K562 (cell line): Measurements from ENCODE around the gene PGBD4. TPM values are rescaled to one million over a fixed set of nuclear protein-coding genes. Genes with fewer than 3 reads are reported as not detected.

ENCODE experiments used
- ARID1B ChIP-seq: fragments of 450-650 bp; IDR thresholded peaks from 2 replicates; pipeline ENCODE4 v1.6.1; 2016; ENCODE audit warnings: antibody characterized with exemption, mild to moderate bottlenecking, inconsistent platforms
- CEBPG ChIP-seq, 3 experiments: fragments of 200-800 bp in 1 of 3; sonication (Bioruptor generic) in 1 of 3; sonication (generic) in 1 of 3; formaldehyde crosslinking in 1 of 3; IDR thresholded peaks in 2 of 3; conservative IDR thresholded peaks in 1 of 3; 2 replicates each; pipeline versions ENCODE4 v1.6.1 to v1.8.0; 2016 to 2022; ENCODE audit warnings: missing compliant biosample characterization in 2 of 3, missing genetic modification characterization in 2 of 3, mild to moderate bottlenecking in 1 of 3, missing genetic modification reagents in 1 of 3
- FOXK1 ChIP-seq: sonication (generic); formaldehyde crosslinking; IDR thresholded peaks from 2 replicates; pipeline ENCODE4 v1.8.0; 2022; ENCODE audit warnings: missing genetic modification reagents, mild to moderate bottlenecking, borderline replicate concordance
- GATA2 ChIP-seq: sonication (generic); formaldehyde crosslinking; IDR thresholded peaks from 2 replicates; pipeline ENCODE4 v1.4.0; 2020; ENCODE audit warnings: mild to moderate bottlenecking, missing genetic modification reagents
- HMG20A ChIP-seq: fragments of 450-650 bp; formaldehyde crosslinking; conservative IDR thresholded peaks from 2 replicates; pipeline ENCODE4 v1.4.0; 2020; ENCODE audit warnings: mild to moderate bottlenecking, mixed read lengths
- MCM3 ChIP-seq: fragments of 450-650 bp; IDR thresholded peaks from 2 replicates; pipeline ENCODE4 v1.6.1; 2016
- PHB2 ChIP-seq: fragments of 450-650 bp; IDR thresholded peaks from 2 replicates; pipeline ENCODE4 v1.6.1; 2017; ENCODE audit warnings: low read depth
- POLR3G ChIP-seq: IDR thresholded peaks from 2 replicates; pipeline ENCODE4 v1.6.1; 2011; ENCODE audit not compliant: insufficient read length, insufficient replicate concordance; ENCODE audit errors: extremely low read depth
- RB1 ChIP-seq: fragments of 450-650 bp; IDR thresholded peaks from 2 replicates; pipeline ENCODE4 v1.6.1; 2017; ENCODE audit warnings: low read depth, mild to moderate bottlenecking
- TAL1 ChIP-seq: fragments of 450-650 bp; IDR thresholded peaks from 2 replicates; pipeline ENCODE4 v1.6.1; 2016; ENCODE audit warnings: mild to moderate bottlenecking
- ZNF175 ChIP-seq: fragments of 200-800 bp; sonication (Bioruptor generic); IDR thresholded peaks from 2 replicates; pipeline ENCODE4 v1.6.1; 2016; ENCODE audit warnings: low read depth, mild to moderate bottlenecking, missing genetic modification characterization, missing compliant biosample characterization
- ZNF232 ChIP-seq: sonication (generic); formaldehyde crosslinking; IDR thresholded peaks from 2 replicates; pipeline ENCODE4 v1.8.0; 2022; ENCODE audit warnings: mild to moderate bottlenecking, missing genetic modification reagents
- polyA plus RNA-seq, 8 experiments: library from polyadenylated mRNA; depleted of rRNA in 4 of 8; stranded (reverse) in 5 of 8; unstranded in 3 of 8; fragments of >200 nt; fragmentation: Nextera tagmentation in 2 of 8; fragmentation: Illumina TruSeq in 1 of 8; extraction: Ambion mirVana in 2 of 8; extraction: Trizol in 1 of 8; gene quantifications; 2 replicates each; pipeline versions ENCODE4 v1.2.1 to v1.2.3, GENCODE V29; 2011 to 2014; ENCODE audit warnings: inconsistent platforms in 1 of 8, missing spikeins in 1 of 8
- total RNA-seq, 7 experiments: library from RNA; depleted of rRNA in 6 of 7; stranded (reverse); fragments of >200 nt in 6 of 7; fragmentation: Illumina TruSeq in 2 of 7; extraction: Trizol in 2 of 7; gene quantifications; 2 replicates each; pipeline versions ENCODE4 v1.2.1 to v1.2.3, GENCODE V29; 2011 to 2021; ENCODE audit warnings: low replicate concordance in 1 of 7
- TF ChIP-seq, protein P1 (sequence below): fragments of 250-450 bp; sonication (Bioruptor Pico); IDR thresholded peaks from 2 replicates; pipeline ENCODE4 v1.8.0; 2022; ENCODE audit warnings: inconsistent platforms
- TF ChIP-seq, protein P2 (sequence below): fragments of 250-450 bp; sonication (Bioruptor Pico); IDR thresholded peaks from 2 replicates; pipeline ENCODE4 v1.4.0; 2020
- TF ChIP-seq, protein P3 (sequence below): fragments of 450-650 bp; IDR thresholded peaks from 2 replicates; pipeline ENCODE4 v1.6.1; 2016; ENCODE audit warnings: mild to moderate bottlenecking
- TF ChIP-seq, protein P4 (sequence below): sonication (generic); formaldehyde crosslinking; IDR thresholded peaks from 2 replicates; pipeline ENCODE4 v1.8.0; 2023; ENCODE audit warnings: missing genetic modification reagents, mild to moderate bottlenecking, borderline replicate concordance

The PGBD4 gene
- total and polyA plus RNA-seq, 9 of the 15 experiments (the other 6 are each of a cell fraction or from before 2014, with no cell fraction given) = 2.1 to 4.9 (median 2.7) TPM

DNA sequence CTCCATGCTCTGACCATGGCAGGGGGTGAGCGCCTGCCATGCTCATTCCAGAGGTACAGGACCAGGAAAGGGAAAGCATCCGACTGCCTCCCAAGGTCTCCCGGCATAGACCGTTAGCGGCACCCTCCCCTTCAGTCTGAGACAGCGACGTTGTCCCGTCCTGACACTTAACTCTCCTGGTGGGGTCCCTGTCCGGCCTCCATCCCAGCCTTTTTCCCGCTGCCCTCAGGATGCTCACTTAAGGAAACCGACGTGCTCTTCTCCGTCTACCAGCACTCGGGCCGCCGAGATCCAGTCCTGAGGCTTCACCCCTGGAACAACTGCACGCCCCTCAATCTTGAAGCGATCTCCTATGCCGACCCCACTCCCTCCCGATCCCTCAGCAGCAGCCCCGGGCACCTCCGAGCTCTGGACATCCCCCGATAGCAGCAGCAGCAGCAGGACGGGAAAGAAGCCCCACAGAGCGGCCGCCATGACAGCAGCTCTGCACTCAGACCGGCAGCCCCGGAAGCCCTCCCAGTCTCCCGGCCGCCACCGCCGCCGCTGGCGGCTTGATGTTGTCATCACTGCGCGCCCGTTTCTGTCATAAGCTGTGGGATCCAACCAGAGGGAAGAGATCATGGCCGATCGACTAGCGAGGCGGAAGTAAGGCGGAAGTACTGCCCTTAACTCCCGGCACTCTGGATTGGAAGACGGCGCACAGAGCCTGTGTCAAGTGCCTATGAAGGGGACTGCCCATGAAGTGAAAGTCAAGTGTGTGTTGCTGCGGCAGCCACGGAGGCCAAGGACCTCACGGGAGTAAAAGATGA is at the start of gene PGBD4, which contains the start of gene EMC7 (continued):
- no peak for TF ChIP-seq CEBPG (CRISPR knock-in tag; IDR thresholded peaks at IDR 0.05)
- TF ChIP-seq CEBPG (tag; conservative IDR thresholded peaks at IDR 0.05 in 1 of 2, IDR thresholded peaks at IDR 0.05 in 1 of 2) = no peak
- peak; percentile 41; the same call in 1 of the 2 replicates for TF ChIP-seq RB1
- TF ChIP-seq FOXK1 (CRISPR knock-in tag) = peak; percentile 91; the same call in 1 of the 2 replicates
- TF ChIP-seq PHB2 = no peak
- TF ChIP-seq HMG20A (CRISPR knock-in tag) = no peak
- TF ChIP-seq, protein P1, sequence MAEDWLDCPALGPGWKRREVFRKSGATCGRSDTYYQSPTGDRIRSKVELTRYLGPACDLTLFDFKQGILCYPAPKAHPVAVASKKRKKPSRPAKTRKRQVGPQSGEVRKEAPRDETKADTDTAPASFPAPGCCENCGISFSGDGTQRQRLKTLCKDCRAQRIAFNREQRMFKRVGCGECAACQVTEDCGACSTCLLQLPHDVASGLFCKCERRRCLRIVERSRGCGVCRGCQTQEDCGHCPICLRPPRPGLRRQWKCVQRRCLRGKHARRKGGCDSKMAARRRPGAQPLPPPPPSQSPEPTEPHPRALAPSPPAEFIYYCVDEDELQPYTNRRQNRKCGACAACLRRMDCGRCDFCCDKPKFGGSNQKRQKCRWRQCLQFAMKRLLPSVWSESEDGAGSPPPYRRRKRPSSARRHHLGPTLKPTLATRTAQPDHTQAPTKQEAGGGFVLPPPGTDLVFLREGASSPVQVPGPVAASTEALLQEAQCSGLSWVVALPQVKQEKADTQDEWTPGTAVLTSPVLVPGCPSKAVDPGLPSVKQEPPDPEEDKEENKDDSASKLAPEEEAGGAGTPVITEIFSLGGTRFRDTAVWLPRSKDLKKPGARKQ (CRISPR knock-in tag) = no peak
- TF ChIP-seq GATA2 (CRISPR knock-in tag) = no peak
- TF ChIP-seq ZNF232 (CRISPR knock-in tag) = no peak
- TF ChIP-seq ARID1B = peak; percentile 28; the same call in 1 of the 2 replicates
- TF ChIP-seq MCM3 = no peak
- TF ChIP-seq POLR3G = no peak
- TF ChIP-seq, protein P2, sequence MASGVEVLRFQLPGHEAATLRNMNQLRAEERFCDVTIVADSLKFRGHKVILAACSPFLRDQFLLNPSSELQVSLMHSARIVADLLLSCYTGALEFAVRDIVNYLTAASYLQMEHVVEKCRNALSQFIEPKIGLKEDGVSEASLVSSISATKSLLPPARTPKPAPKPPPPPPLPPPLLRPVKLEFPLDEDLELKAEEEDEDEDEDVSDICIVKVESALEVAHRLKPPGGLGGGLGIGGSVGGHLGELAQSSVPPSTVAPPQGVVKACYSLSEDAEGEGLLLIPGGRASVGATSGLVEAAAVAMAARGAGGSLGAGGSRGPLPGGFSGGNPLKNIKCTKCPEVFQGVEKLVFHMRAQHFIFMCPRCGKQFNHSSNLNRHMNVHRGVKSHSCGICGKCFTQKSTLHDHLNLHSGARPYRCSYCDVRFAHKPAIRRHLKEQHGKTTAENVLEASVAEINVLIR (CRISPR knock-in tag) = peak; percentile 98
- no peak for TF ChIP-seq TAL1
- TF ChIP-seq ZNF175 (CRISPR knock-in tag) = no peak; the same call in 1 of the 2 replicates
- TF ChIP-seq, protein P3, sequence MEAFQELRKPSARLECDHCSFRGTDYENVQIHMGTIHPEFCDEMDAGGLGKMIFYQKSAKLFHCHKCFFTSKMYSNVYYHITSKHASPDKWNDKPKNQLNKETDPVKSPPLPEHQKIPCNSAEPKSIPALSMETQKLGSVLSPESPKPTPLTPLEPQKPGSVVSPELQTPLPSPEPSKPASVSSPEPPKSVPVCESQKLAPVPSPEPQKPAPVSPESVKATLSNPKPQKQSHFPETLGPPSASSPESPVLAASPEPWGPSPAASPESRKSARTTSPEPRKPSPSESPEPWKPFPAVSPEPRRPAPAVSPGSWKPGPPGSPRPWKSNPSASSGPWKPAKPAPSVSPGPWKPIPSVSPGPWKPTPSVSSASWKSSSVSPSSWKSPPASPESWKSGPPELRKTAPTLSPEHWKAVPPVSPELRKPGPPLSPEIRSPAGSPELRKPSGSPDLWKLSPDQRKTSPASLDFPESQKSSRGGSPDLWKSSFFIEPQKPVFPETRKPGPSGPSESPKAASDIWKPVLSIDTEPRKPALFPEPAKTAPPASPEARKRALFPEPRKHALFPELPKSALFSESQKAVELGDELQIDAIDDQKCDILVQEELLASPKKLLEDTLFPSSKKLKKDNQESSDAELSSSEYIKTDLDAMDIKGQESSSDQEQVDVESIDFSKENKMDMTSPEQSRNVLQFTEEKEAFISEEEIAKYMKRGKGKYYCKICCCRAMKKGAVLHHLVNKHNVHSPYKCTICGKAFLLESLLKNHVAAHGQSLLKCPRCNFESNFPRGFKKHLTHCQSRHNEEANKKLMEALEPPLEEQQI = peak; percentile 12; the same call in 1 of the 2 replicates
- TF ChIP-seq, protein P4, sequence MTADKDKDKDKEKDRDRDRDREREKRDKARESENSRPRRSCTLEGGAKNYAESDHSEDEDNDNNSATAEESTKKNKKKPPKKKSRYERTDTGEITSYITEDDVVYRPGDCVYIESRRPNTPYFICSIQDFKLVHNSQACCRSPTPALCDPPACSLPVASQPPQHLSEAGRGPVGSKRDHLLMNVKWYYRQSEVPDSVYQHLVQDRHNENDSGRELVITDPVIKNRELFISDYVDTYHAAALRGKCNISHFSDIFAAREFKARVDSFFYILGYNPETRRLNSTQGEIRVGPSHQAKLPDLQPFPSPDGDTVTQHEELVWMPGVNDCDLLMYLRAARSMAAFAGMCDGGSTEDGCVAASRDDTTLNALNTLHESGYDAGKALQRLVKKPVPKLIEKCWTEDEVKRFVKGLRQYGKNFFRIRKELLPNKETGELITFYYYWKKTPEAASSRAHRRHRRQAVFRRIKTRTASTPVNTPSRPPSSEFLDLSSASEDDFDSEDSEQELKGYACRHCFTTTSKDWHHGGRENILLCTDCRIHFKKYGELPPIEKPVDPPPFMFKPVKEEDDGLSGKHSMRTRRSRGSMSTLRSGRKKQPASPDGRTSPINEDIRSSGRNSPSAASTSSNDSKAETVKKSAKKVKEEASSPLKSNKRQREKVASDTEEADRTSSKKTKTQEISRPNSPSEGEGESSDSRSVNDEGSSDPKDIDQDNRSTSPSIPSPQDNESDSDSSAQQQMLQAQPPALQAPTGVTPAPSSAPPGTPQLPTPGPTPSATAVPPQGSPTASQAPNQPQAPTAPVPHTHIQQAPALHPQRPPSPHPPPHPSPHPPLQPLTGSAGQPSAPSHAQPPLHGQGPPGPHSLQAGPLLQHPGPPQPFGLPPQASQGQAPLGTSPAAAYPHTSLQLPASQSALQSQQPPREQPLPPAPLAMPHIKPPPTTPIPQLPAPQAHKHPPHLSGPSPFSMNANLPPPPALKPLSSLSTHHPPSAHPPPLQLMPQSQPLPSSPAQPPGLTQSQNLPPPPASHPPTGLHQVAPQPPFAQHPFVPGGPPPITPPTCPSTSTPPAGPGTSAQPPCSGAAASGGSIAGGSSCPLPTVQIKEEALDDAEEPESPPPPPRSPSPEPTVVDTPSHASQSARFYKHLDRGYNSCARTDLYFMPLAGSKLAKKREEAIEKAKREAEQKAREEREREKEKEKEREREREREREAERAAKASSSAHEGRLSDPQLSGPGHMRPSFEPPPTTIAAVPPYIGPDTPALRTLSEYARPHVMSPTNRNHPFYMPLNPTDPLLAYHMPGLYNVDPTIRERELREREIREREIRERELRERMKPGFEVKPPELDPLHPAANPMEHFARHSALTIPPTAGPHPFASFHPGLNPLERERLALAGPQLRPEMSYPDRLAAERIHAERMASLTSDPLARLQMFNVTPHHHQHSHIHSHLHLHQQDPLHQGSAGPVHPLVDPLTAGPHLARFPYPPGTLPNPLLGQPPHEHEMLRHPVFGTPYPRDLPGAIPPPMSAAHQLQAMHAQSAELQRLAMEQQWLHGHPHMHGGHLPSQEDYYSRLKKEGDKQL (CRISPR knock-in tag) = no peak
